OCI-LY3 (cell line): ENCODE data around the gene LDLRAD4.

Experiments used
- H2AFZ ChIP-seq: fragments of 200-600, 300-600 bp; shearing (Covaris generic); 2 replicates; pipeline ENCODE4 v1.6.0; 2014; ENCODE audit warnings: antibody characterized with exemption, low read depth, low read length
- H3K27ac ChIP-seq: fragments of 200-600, 300-600 bp; sonication (generic); 2 replicates; pipeline ENCODE4 v1.5.1; 2014; ENCODE audit warnings: mild to moderate bottlenecking, low read length, moderate library complexity, mixed read lengths
- H3K27me3 ChIP-seq: fragments of 200-600, 300-600 bp; sonication (generic); 2 replicates; pipeline ENCODE4 v1.6.1; 2014; ENCODE audit warnings: low read depth, low read length, mixed read lengths
- H3K36me3 ChIP-seq: fragments of 200-600, 300-600 bp; sonication (generic); replicated peaks from 2 replicates; pipeline ENCODE3; 2014; ENCODE audit warnings: low read depth, low read length, mixed read lengths
- H3K4me1 ChIP-seq: fragments of 300-600, 200-600 bp; sonication (generic); 2 replicates; pipeline ENCODE4 v1.6.1; 2014; ENCODE audit warnings: low read length, mixed read lengths
- H3K4me2 ChIP-seq: fragments of 200-600, 300-600 bp; sonication (generic); 2 replicates; pipeline ENCODE4 v1.6.1; 2014; ENCODE audit warnings: low read length, mixed read lengths
- H3K4me3 ChIP-seq: fragments of 300-600, 200-600 bp; sonication (generic); 2 replicates; pipeline ENCODE4 v1.5.1; 2014; ENCODE audit warnings: antibody characterized with exemption, mild to moderate bottlenecking, low read length, moderate library complexity
- H3K79me2 ChIP-seq: fragments of 300-600, 200-600 bp; shearing (Covaris generic); 2 replicates; pipeline ENCODE4 v1.6.1; 2014; ENCODE audit warnings: mild to moderate bottlenecking, low read length, mixed read lengths
- H3K9ac ChIP-seq: fragments of 300-600, 200-600 bp; shearing (Covaris generic); 2 replicates; pipeline ENCODE4 v1.6.0; 2014; ENCODE audit warnings: mild to moderate bottlenecking, low read length, moderate library complexity
- H3K9me3 ChIP-seq: fragments of 200-600, 300-600 bp; shearing (Covaris generic); 2 replicates; pipeline ENCODE4 v1.6.1; 2014; ENCODE audit warnings: low read length, mixed read lengths; ENCODE audit not compliant: insufficient read depth
- H4K20me1 ChIP-seq: fragments of 200-600, 300-600 bp; sonication (generic); 2 replicates; pipeline ENCODE4 v1.6.1; 2016; ENCODE audit warnings: low read length, mixed read lengths; ENCODE audit not compliant: insufficient read depth
- EZH2phosphoT487 ChIP-seq: fragments of 200-600 bp; shearing (Covaris generic); IDR thresholded peaks from 2 replicates; pipeline ENCODE4 v1.6.1; 2018; ENCODE audit warnings: antibody characterized with exemption, mixed run types, low read depth
- TF ChIP-seq, protein P1 (sequence below): fragments of 200-600, 300-600 bp; sonication (generic); IDR thresholded peaks from 2 replicates; pipeline ENCODE4 v1.5.1; 2014; ENCODE audit warnings: antibody characterized with exemption, low read length, low read depth

The LDLRAD4 gene

GRCh38 chr18:13513021-13513420 is 294.5 kb downstream of the LDLRAD4 start:
- no peak overlapping the region for H3K27ac ChIP-seq
- H3K4me1 ChIP-seq: no peaks in the 10 kb centered on the region

GRCh38 chr18:13513481-13513880 is 294.9 kb downstream of the LDLRAD4 start:
- Histone ChIP-seq H3K36me3 (no peaks in the 10 kb centered on the region), H3K79me2 (no peaks in the 10 kb centered on the region), H2AFZ (no peak overlapping the region), H3K9ac (no peak overlapping the region), H3K27me3 (peaks cover 35% of the 10 kb centered on the region), H3K27ac (no peak overlapping the region), H3K9me3 (no peaks in the 10 kb centered on the region), H4K20me1 (no peaks in the 10 kb centered on the region), H3K4me1 (no peaks in the 10 kb centered on the region), H3K4me2 (no peak overlapping the region), H3K4me3 (no peak overlapping the region)
- TF ChIP-seq EZH2phosphoT487: no peak
- TF ChIP-seq, protein P1, sequence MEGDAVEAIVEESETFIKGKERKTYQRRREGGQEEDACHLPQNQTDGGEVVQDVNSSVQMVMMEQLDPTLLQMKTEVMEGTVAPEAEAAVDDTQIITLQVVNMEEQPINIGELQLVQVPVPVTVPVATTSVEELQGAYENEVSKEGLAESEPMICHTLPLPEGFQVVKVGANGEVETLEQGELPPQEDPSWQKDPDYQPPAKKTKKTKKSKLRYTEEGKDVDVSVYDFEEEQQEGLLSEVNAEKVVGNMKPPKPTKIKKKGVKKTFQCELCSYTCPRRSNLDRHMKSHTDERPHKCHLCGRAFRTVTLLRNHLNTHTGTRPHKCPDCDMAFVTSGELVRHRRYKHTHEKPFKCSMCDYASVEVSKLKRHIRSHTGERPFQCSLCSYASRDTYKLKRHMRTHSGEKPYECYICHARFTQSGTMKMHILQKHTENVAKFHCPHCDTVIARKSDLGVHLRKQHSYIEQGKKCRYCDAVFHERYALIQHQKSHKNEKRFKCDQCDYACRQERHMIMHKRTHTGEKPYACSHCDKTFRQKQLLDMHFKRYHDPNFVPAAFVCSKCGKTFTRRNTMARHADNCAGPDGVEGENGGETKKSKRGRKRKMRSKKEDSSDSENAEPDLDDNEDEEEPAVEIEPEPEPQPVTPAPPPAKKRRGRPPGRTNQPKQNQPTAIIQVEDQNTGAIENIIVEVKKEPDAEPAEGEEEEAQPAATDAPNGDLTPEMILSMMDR: no peak

More at GRCh38 chr18:13513021-13513420, 294.5 kb downstream of the LDLRAD4 start:
- TF ChIP-seq EZH2phosphoT487: no peak
- TF ChIP-seq, protein P1: no peak
- Histone ChIP-seq H3K9ac (no peak overlapping the region), H3K27me3 (peaks cover 37% of the 10 kb centered on the region), H3K79me2 (no peaks in the 10 kb centered on the region), H2AFZ (no peak overlapping the region), H4K20me1 (no peaks in the 10 kb centered on the region), H3K36me3 (no peaks in the 10 kb centered on the region), H3K9me3 (no peaks in the 10 kb centered on the region), H3K4me2 (no peak overlapping the region), H3K4me3 (no peak overlapping the region)

DNA sequence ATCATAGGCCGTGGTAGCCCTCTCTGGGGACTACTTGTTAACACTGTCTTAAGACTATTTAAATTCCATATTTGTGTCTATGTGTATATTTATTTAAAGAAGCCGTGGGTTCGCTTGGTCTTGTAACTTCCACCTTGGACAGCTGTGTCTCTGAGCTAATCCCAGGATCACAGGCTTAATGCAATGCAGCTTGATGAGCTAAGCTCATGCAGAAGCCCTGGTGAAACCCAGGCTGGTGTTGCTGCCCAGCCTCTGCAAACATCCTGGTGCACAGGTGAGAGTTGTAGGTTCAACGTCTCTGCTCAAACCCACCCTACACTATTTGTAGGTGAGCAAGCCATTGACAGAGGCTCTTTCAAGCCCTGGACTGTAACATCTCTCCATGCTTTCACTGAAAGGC is 296.0 kb downstream of the LDLRAD4 start:
- Histone ChIP-seq H3K9ac (no peak overlapping the region), H3K79me2 (no peaks in the 10 kb centered on the region), H3K4me2 (no peak overlapping the region), H2AFZ (no peak overlapping the region), H3K4me1 (no peaks in the 10 kb centered on the region), H3K36me3 (no peaks in the 10 kb centered on the region), H3K27ac (no peak overlapping the region), H3K9me3 (no peaks in the 10 kb centered on the region), H3K27me3 (peaks cover 26% of the 10 kb centered on the region), H4K20me1 (no peaks in the 10 kb centered on the region), H3K4me3 (no peak overlapping the region)
- TF ChIP-seq, protein P1: no peak
- TF ChIP-seq EZH2phosphoT487: no peak

GRCh38 chr18:13516855-13517254 is 298.3 kb downstream of the LDLRAD4 start:
- Histone ChIP-seq H3K9ac (no peak overlapping the region), H3K4me1 (no peaks in the 10 kb centered on the region), H3K36me3 (no peaks in the 10 kb centered on the region), H3K4me3 (no peak overlapping the region), H3K4me2 (no peak overlapping the region), H3K27me3 (peaks cover 28% of the 10 kb centered on the region), H3K27ac (no peak overlapping the region), H3K9me3 (no peaks in the 10 kb centered on the region), H2AFZ (no peak overlapping the region), H4K20me1 (no peaks in the 10 kb centered on the region), H3K79me2 (no peaks in the 10 kb centered on the region)
- TF ChIP-seq, protein P1: no peak
- no peak for TF ChIP-seq EZH2phosphoT487
